GM21825 (cell line): ENCODE results near the gene OR2H2.

Experiments used
- ATAC-seq: cut with Tn5 transposase; IDR thresholded peaks from one replicate; pipeline ENCODE4 v1.9.1; 2021; ENCODE audit warnings: mild to moderate bottlenecking, moderate library complexity; ENCODE audit not compliant: unreplicated experiment

Gene OR2H2

GRCh38 chr6:29628419-29629281, 43.7 kb downstream of the OR2H2 start:
- ATAC-seq: no peak

- no peak for ATAC-seq
These were observed 44.6 kb downstream of the OR2H2 start for GRCh38 chr6:29629571-29629970.

- ATAC-seq: no peak
These were observed 45.4 kb downstream of the OR2H2 start for GRCh38 chr6:29630315-29630714.

- no peak for ATAC-seq
These were observed 46.4 kb downstream of the OR2H2 start for GRCh38 chr6:29631209-29631810.

- ATAC-seq: no peak
These were observed 47.2 kb downstream of the OR2H2 start for GRCh38 chr6:29631860-29632731.

- peak; percentile 87 for ATAC-seq
These were observed 48.0 kb downstream of the OR2H2 start, which contains the start of gene GABBR1 for GRCh38 chr6:29632789-29633533. TSS of gene GABBR1 (minus strand) at chr6:29633183. CDS start at chr6:29632385, 798 bp downstream.

- ATAC-seq: no peak
These were observed 48.6 kb downstream of the OR2H2 start for GRCh38 chr6:29633534-29633905.

- ATAC-seq: no peak
These were observed 52.3 kb downstream of the OR2H2 start for GRCh38 chr6:29637247-29637646.
